SK-N-SH (cell line): ENCODE data around the gene EDC4. TPM values are rescaled to one million over a fixed set of nuclear protein-coding genes. Genes with fewer than 3 reads are reported as not detected.

Experiments
- CTCF ChIA-PET: fragments of 300-600, 350-600 bp; formaldehyde crosslinking; extraction: SDS; loops from one replicate; lab custom pipeline; 2021; lab: Yijun Ruan, JAX
- POLR2A ChIA-PET: fragments of 350-600 bp; sonication (Branson Sonifier 250); formaldehyde crosslinking; extraction: SDS; loops from one replicate; lab custom pipeline; 2020; ENCODE audit warnings: antibody characterized with exemption, inconsistent platforms; lab: Yijun Ruan, JAX
- DNase-seq: peaks from one replicate; pipeline ENCODE4 v3.0.0; 2012
- H2AFZ ChIP-seq: fragments of 200-600 bp; sonication (generic); 2 replicates; pipeline ENCODE4 v1.8.1; 2016; ENCODE audit warnings: antibody characterized with exemption, mild to moderate bottlenecking, low read depth
- H3F3A ChIP-seq: fragments of 200-600 bp; sonication (generic); replicated peaks from 2 replicates; pipeline ENCODE3; 2016; ENCODE audit warnings: antibody characterized with exemption, mild to moderate bottlenecking; ENCODE audit not compliant: insufficient read depth
- H3K27ac ChIP-seq, 2 experiments: fragments of 200-500 bp in 1 of 2; fragments of 200-600 bp in 1 of 2; sonication (Bioruptor generic) in 1 of 2; sonication (generic), shearing (Covaris generic) in 1 of 2; 2 replicates each; pipeline versions ENCODE4 v1.5.1 to v1.6.1; 2014 to 2016; ENCODE audit warnings: low read depth in 2 of 2, inconsistent platforms in 1 of 2, low read length in 1 of 2, mild to moderate bottlenecking in 1 of 2, mixed read lengths in 1 of 2
- H3K27me3 ChIP-seq: fragments of 200-600 bp; sonication (generic), shearing (Covaris generic); 2 replicates; pipeline ENCODE4 v1.6.1; 2016; ENCODE audit warnings: mixed run types; ENCODE audit not compliant: insufficient read depth
- H3K36me3 ChIP-seq, 2 experiments: fragments of 200-500 bp in 1 of 2; fragments of 200-600 bp in 1 of 2; sonication (Bioruptor generic) in 1 of 2; sonication (generic) in 1 of 2; replicated peaks in 1 of 2; 2 replicates each; pipeline versions ENCODE3 to v1.5.1; 2014 to 2016; ENCODE audit warnings: low read length in 1 of 2, mild to moderate bottlenecking in 1 of 2; ENCODE audit not compliant: insufficient read depth in 2 of 2, control insufficient read depth in 1 of 2
- H3K4me1 ChIP-seq, 2 experiments: fragments of 200-500 bp in 1 of 2; fragments of 200-600 bp in 1 of 2; sonication (Bioruptor generic) in 1 of 2; sonication (generic), shearing (Covaris generic) in 1 of 2; 2 replicates each; pipeline versions ENCODE4 v1.5.1 to v1.6.1; 2014 to 2016; ENCODE audit warnings: low read depth in 1 of 2, low read length in 1 of 2, mixed run types in 1 of 2; ENCODE audit not compliant: insufficient read depth in 2 of 2, control insufficient read depth in 1 of 2
- H3K4me2 ChIP-seq: fragments of 200-600 bp; sonication (generic), shearing (Covaris generic); 2 replicates; pipeline ENCODE4 v1.6.1; 2017; ENCODE audit warnings: mixed run types
- H3K4me3 ChIP-seq, 2 experiments: fragments of 200-500 bp in 1 of 2; fragments of 200-600 bp in 1 of 2; sonication (Bioruptor generic) in 1 of 2; sonication (generic), shearing (Covaris generic) in 1 of 2; 2 replicates each; pipeline versions ENCODE4 v1.5.1 to v1.8.1; 2014 to 2016; ENCODE audit warnings: low read depth in 2 of 2, inconsistent platforms in 1 of 2, low read length in 1 of 2, mild to moderate bottlenecking in 1 of 2, mixed read lengths in 1 of 2, moderate library complexity in 1 of 2
- H3K79me2 ChIP-seq: fragments of 200-600 bp; sonication (generic); 2 replicates; pipeline ENCODE4 v1.8.1; 2017; ENCODE audit warnings: mild to moderate bottlenecking; ENCODE audit not compliant: insufficient read depth
- H3K9ac ChIP-seq: fragments of 200-600 bp; sonication (generic); 2 replicates; pipeline ENCODE4 v1.6.1; 2017; ENCODE audit warnings: mixed run types
- H3K9me2 ChIP-seq: fragments of 200-600 bp; sonication (generic); 2 replicates; pipeline ENCODE4 v1.6.1; 2017; ENCODE audit warnings: mixed run types
- H3K9me3 ChIP-seq: fragments of 200-600 bp; sonication (generic); 2 replicates; pipeline ENCODE4 v1.6.1; 2017; ENCODE audit warnings: mixed run types, mild to moderate bottlenecking, moderate library complexity
- H4K20me1 ChIP-seq: fragments of 200-600 bp; sonication (generic); 2 replicates; pipeline ENCODE4 v1.6.1; 2017; ENCODE audit warnings: mild to moderate bottlenecking, mixed run types; ENCODE audit not compliant: insufficient read depth
- CHD2 ChIP-seq: fragments of 150-350 bp; IDR thresholded peaks from 2 replicates; pipeline ENCODE4 v1.6.1; 2018; ENCODE audit warnings: low read length; ENCODE audit not compliant: partially characterized antibody
- ELF1 ChIP-seq: IDR thresholded peaks from 2 replicates; pipeline ENCODE4 v1.4.0; 2012
- EP300 ChIP-seq, 2 experiments: IDR thresholded peaks; 2 replicates each; pipeline versions ENCODE4 v1.4.0 to v1.6.1; 2012; ENCODE audit warnings: borderline replicate concordance in 1 of 2, low read depth in 1 of 2, low read length in 1 of 2
- EZH2phosphoT487 ChIP-seq: fragments of 200-600 bp; sonication (generic); IDR thresholded peaks from 2 replicates; pipeline ENCODE4 v1.6.1; 2017; ENCODE audit warnings: low read depth, mixed run types, mild to moderate bottlenecking, antibody characterized with exemption, moderate library complexity, borderline replicate concordance
- FOXJ3 ChIP-seq: sonication (generic); formaldehyde crosslinking; IDR thresholded peaks from 2 replicates; pipeline ENCODE4 v1.5.1; 2020; ENCODE audit warnings: mild to moderate bottlenecking, missing genetic modification reagents
- GABPA ChIP-seq: IDR thresholded peaks from 2 replicates; pipeline ENCODE4 v1.4.0; 2012; ENCODE audit warnings: low read depth, mild to moderate bottlenecking
- IRF3 ChIP-seq: fragments of 150-350 bp; IDR thresholded peaks from 2 replicates; pipeline ENCODE4 v1.6.1; 2016; ENCODE audit warnings: mild to moderate bottlenecking, low read depth, low read length
- JUND ChIP-seq: IDR thresholded peaks from 2 replicates; pipeline ENCODE4 v1.4.0; 2012
- MAX ChIP-seq: IDR thresholded peaks from 2 replicates; pipeline ENCODE4 v1.4.0; 2012; ENCODE audit warnings: low read depth
- MXI1 ChIP-seq: IDR thresholded peaks from 2 replicates; pipeline ENCODE4 v1.6.1; 2012; ENCODE audit warnings: mild to moderate bottlenecking, low read depth, low read length, improper control_type of control experiment
- NRF1 ChIP-seq: IDR thresholded peaks from 2 replicates; pipeline ENCODE4 v1.6.1; 2012; ENCODE audit warnings: low read depth, mild to moderate bottlenecking, low read length
- POLR2AphosphoS5 ChIP-seq: IDR thresholded peaks from 2 replicates; pipeline ENCODE4 v1.6.1; 2012; ENCODE audit warnings: low read depth, low read length
- REST ChIP-seq: IDR thresholded peaks from 2 replicates; pipeline ENCODE4 v1.6.1; 2012; ENCODE audit warnings: mild to moderate bottlenecking, low read depth, low read length, moderate library complexity
- RFX5 ChIP-seq: IDR thresholded peaks from 2 replicates; pipeline ENCODE4 v1.6.1; 2012; ENCODE audit warnings: mild to moderate bottlenecking, improper control_type of control experiment, low read length
- RXRA ChIP-seq: IDR thresholded peaks from 2 replicates; pipeline ENCODE4 v1.4.0; 2012; ENCODE audit warnings: low read depth, mild to moderate bottlenecking, borderline replicate concordance
- SMC3 ChIP-seq: IDR thresholded peaks from 2 replicates; pipeline ENCODE4 v1.6.1; 2012; ENCODE audit warnings: low read depth, low read length, improper control_type of control experiment
- TAF1 ChIP-seq: IDR thresholded peaks from 2 replicates; pipeline ENCODE4 v1.6.1; 2012; ENCODE audit warnings: low read depth, mild to moderate bottlenecking, low read length, moderate library complexity, borderline replicate concordance
- TCF12 ChIP-seq: IDR thresholded peaks from 2 replicates; pipeline ENCODE4 v1.4.0; 2012
- USF1 ChIP-seq: IDR thresholded peaks from 2 replicates; pipeline ENCODE4 v1.4.0; 2012; ENCODE audit warnings: low read depth, borderline replicate concordance
- YY1 ChIP-seq: IDR thresholded peaks from 2 replicates; pipeline ENCODE4 v1.4.0; 2012; ENCODE audit warnings: low read depth, mild to moderate bottlenecking
- WGBS: methylation state at CpG from one replicate; pipeline ENCODE4 v1.1.6; 2017; ENCODE audit warnings: low lambda C conversion rate; 5-methylcytosine and 5-hydroxymethylcytosine counted together
- polyA plus RNA-seq, 3 experiments: library from polyadenylated mRNA; depleted of rRNA; stranded (reverse); fragments of >200 nt; gene quantifications; 2 replicates each; pipeline ENCODE4 v1.2.3, GENCODE V29; 2012
- TF ChIP-seq, protein P1 (sequence below): fragments of 150-350 bp; IDR thresholded peaks from 2 replicates; pipeline ENCODE4 v1.6.1; 2017; ENCODE audit warnings: antibody characterized with exemption, low read length, low read depth, borderline replicate concordance

The EDC4 gene
- polyA plus RNA-seq, 1 of the 3 experiments (the other 2 are of a cell fraction) = 38.0 TPM

- TF ChIP-seq FOXJ3 (CRISPR knock-in tag) = no peak
- TF ChIP-seq REST = no peak
- TF ChIP-seq MAX = no peak
- TF ChIP-seq EZH2phosphoT487 = no peak
- no peak for TF ChIP-seq IRF3
- TF ChIP-seq CHD2 = no peak
- TF ChIP-seq NRF1 = no peak
- TF ChIP-seq EP300 (IDR thresholded peaks at IDR 0.05; ENCODE audit: borderline replicate concordance in 1 of 2, low read depth in 1 of 2, low read length in 1 of 2) = 0 out of 4 replicates have a peak, but pooled peaks of 1 of the 2 experiments have one; percentile 4
- TF ChIP-seq, protein P1, sequence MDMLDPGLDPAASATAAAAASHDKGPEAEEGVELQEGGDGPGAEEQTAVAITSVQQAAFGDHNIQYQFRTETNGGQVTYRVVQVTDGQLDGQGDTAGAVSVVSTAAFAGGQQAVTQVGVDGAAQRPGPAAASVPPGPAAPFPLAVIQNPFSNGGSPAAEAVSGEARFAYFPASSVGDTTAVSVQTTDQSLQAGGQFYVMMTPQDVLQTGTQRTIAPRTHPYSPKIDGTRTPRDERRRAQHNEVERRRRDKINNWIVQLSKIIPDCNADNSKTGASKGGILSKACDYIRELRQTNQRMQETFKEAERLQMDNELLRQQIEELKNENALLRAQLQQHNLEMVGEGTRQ = no peak
- TF ChIP-seq MXI1 = peak; percentile 43
- TF ChIP-seq RFX5 = no peak
- TF ChIP-seq YY1 = no peak
- no peak for TF ChIP-seq ELF1
- no peak for TF ChIP-seq TAF1
- no peak for TF ChIP-seq RXRA
Measured at GRCh38 chr16:67884684-67885083, 11.8 kb downstream of the EDC4 start, which contains the start of gene NRN1L (continued).

- no peak overlapping the region for H3K27ac ChIP-seq
- WGBS = 93% methylated on average over 9 of the region's 12 CpGs
- H3K9me2 ChIP-seq = no peaks in the 10 kb centered on the region
- no peaks in the 10 kb centered on the region for H3K9me3 ChIP-seq
- ChIA-PET POLR2A (no interaction called here), CTCF (interaction anchor here (1.4 to 22.4 kb wide), 5 partner anchors 11 to 155 kb away, joined by 5 to 564 read pairs (median 48); partner anchors contain the start of genes CTRL, EDC4, LCAT and PSMB10)
- H3K4me3 ChIP-seq = no peak overlapping the region
- H3K27me3 ChIP-seq = no peaks in the 10 kb centered on the region
- no peak overlapping the region for H2AFZ ChIP-seq
- H4K20me1 ChIP-seq = peaks cover 12% of the 10 kb centered on the region
- peaks cover 14% of the 10 kb centered on the region for H3F3A ChIP-seq
- peaks cover 4 to 44% of the 10 kb centered on the region in 2 experiments for H3K36me3 ChIP-seq
- H3K4me1 ChIP-seq = peaks cover 7 to 13% of the 10 kb centered on the region in 2 experiments; a peak in 2 of 4 replicates
- no peak for DNase-seq
- TF ChIP-seq USF1 (no peak), CHD2 (no peak), SMC3 (no peak), POLR2AphosphoS5 (no peak), TAF1 (no peak), JUND (no peak), EP300 (IDR thresholded peaks at IDR 0.05; ENCODE audit: borderline replicate concordance in 1 of 2, low read depth in 1 of 2, low read length in 1 of 2) (no peak), IRF3 (no peak), GABPA (no peak), TCF12 (no peak), EZH2phosphoT487 (no peak), ELF1 (no peak)
- H3K79me2 ChIP-seq = no peaks in the 10 kb centered on the region
- H3K9ac ChIP-seq = no peak overlapping the region
- no peak overlapping the region for H3K4me2 ChIP-seq
Measured at GRCh38 chr16:67885545-67885944, 12.7 kb downstream of the EDC4 start.
